Panc1 (cell line): ENCODE data around the gene C6orf163. TPM values are rescaled to one million over a fixed set of nuclear protein-coding genes. Genes with fewer than 3 reads are reported as not detected.
A peak's percentile ranks its signal among the peaks of the same experiment; 100 is the strongest.

Experiments used
- ATAC-seq: fragments of 200-7000 bp; cut with Tn5 transposase; 2 replicates; pipeline ENCODE4 v1.9.1; 2020; ENCODE audit warnings: mild to moderate bottlenecking, moderate library complexity
- BruUV-seq: library from RNA; stranded (reverse); fragments of 400-500 nt; replicated peaks from 2 replicates; lab custom pipeline; 2021; lab: Mats Ljungman, UMichigan
- CTCF ChIA-PET: fragments of 300-600 bp; sonication (Branson Sonifier 250); formaldehyde crosslinking; loops from one replicate; lab custom pipeline; 2022; ENCODE audit warnings: antibody characterized with exemption; lab: Charles Lee
- POLR2A ChIA-PET: fragments of 300-600 bp; sonication (Branson Sonifier 250); formaldehyde crosslinking; loops from one replicate; lab custom pipeline; 2022; ENCODE audit warnings: antibody characterized with exemption; lab: Charles Lee
- DNase-seq: peaks from one replicate; pipeline ENCODE4 v3.0.0-alpha.2; 2010; ENCODE audit warnings: low read depth, low spot score
- H3K27ac ChIP-seq: 2 replicates; pipeline ENCODE4 v1.5.1; 2011; ENCODE audit warnings: mild to moderate bottlenecking, low read length, inconsistent platforms
- H3K27me3 ChIP-seq: fragments of 200-500 bp; sonication (Bioruptor generic); 2 replicates; pipeline ENCODE4 v1.6.0; 2014; ENCODE audit warnings: low read length, inconsistent platforms; ENCODE audit not compliant: control insufficient read depth, insufficient read depth
- H3K36me3 ChIP-seq: fragments of 200-500 bp; sonication (Bioruptor generic); 2 replicates; pipeline ENCODE4 v1.5.1; 2014; ENCODE audit warnings: inconsistent platforms, mild to moderate bottlenecking, low read length, moderate library complexity; ENCODE audit not compliant: control insufficient read depth, insufficient read depth
- H3K4me1 ChIP-seq: 2 replicates; pipeline ENCODE4 v1.5.1; 2011; ENCODE audit warnings: inconsistent platforms, mild to moderate bottlenecking, low read length, moderate library complexity; ENCODE audit not compliant: control insufficient read depth, insufficient read depth
- H3K4me3 ChIP-seq, 2 experiments: 2 replicates each; pipeline ENCODE4 v1.5.1; 2011 to 2012; ENCODE audit warnings: low read depth in 2 of 2, low read length in 2 of 2, mild to moderate bottlenecking in 2 of 2, inconsistent platforms in 1 of 2, moderate library complexity in 1 of 2
- H3K9me3 ChIP-seq: fragments of 200-500 bp; sonication (Bioruptor generic); 2 replicates; pipeline ENCODE4 v1.5.1; 2014; ENCODE audit warnings: low read depth, mild to moderate bottlenecking, inconsistent platforms, low read length, moderate library complexity; ENCODE audit not compliant: control insufficient read depth, insufficient read depth
- POLR2AphosphoS5 ChIP-seq: IDR thresholded peaks from 2 replicates; pipeline ENCODE4 v1.6.1; 2012; ENCODE audit warnings: mild to moderate bottlenecking, low read depth, low read length, moderate library complexity
- SIN3A ChIP-seq: IDR thresholded peaks from 2 replicates; pipeline ENCODE4 v1.6.1; 2012; ENCODE audit warnings: low read depth, mild to moderate bottlenecking, low read length, moderate library complexity, borderline replicate concordance; ENCODE audit not compliant: insufficient read depth
- TCF7L2 ChIP-seq: IDR thresholded peaks from 2 replicates; pipeline ENCODE4 v1.6.1; 2011; ENCODE audit warnings: mild to moderate bottlenecking, low read depth, low read length, inconsistent platforms
- in situ Hi-C: cut with HindIII; loops from 2 replicates; pipeline ENCODE4 v1.10.0; 2016; ENCODE audit warnings: low sequenced_read_pairs, low pct_unique_long_range_greater_than_20kb
- intact Hi-C: fragments of 100-400 bp; cut with micrococcal nuclease; formaldehyde crosslinking; loops from one replicate; pipeline ENCODE4 v1.10.0; 2022; ENCODE audit not compliant: unreplicated experiment
- total RNA-seq: library from RNA; stranded (reverse); gene quantifications from one replicate; pipeline ENCODE4 v1.2.1, GENCODE V29; 2021; ENCODE audit not compliant: unreplicated experiment
- TF ChIP-seq, protein P1 (sequence below), 2 experiments: IDR thresholded peaks; 2 replicates each; pipeline ENCODE4 v1.6.1; 2011 to 2012; ENCODE audit warnings: low read depth in 2 of 2, control low read depth in 1 of 2, low read length in 1 of 2, mild to moderate bottlenecking in 1 of 2, moderate library complexity in 1 of 2; ENCODE audit not compliant: insufficient read depth in 1 of 2
- TF ChIP-seq, protein P2 (sequence below): fragments of 450-650 bp; IDR thresholded peaks from 2 replicates; pipeline ENCODE4 v1.5.1; 2017; ENCODE audit warnings: mild to moderate bottlenecking

C6orf163 gene
- total RNA-seq, 1 experiment from 2014 or later = 1.3 TPM

DNA sequence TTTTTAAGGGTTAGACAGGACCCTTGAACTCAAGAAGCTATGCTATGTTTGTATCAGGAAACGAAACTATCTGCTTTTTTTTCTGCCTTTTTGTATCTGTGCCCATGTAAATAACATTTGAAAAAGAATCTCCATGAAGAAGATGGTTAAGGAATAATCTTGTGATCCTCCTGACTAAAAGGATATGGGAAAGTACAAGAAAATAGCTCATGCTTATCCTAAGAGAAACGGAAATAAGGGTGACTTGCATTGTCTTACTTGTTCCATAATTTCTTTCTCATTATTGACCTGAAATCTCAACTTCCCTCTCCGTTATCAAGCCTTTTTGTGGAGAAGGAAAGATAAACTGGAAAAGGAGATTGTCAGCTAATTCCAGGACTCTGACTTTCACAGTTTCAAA, 57.2 kb downstream of the C6orf163 start:
- Histone ChIP-seq H3K27ac (no peak overlapping the region), H3K4me1 (peaks cover 3% of the 10 kb centered on the region; the same call in 1 of the 2 replicates), H3K9me3 (no peaks in the 10 kb centered on the region), H3K36me3 (no peaks in the 10 kb centered on the region), H3K27me3 (no peaks in the 10 kb centered on the region), H3K4me3 (no peak overlapping the region)
- in situ Hi-C loops (no loop called here), intact Hi-C loops (no loop called here)
- no peak for ATAC-seq
- POLR2A ChIA-PET = interaction anchor here (0.6 kb wide), 2 partner anchors 63 to 1154 kb away, joined by 4 to 8 read pairs; no protein-coding TSS in a partner anchor
- CTCF ChIA-PET = interaction anchor here (1.4 kb wide), 1 partner anchor 9 kb away, joined by 6 read pairs; no protein-coding TSS in a partner anchor
- no TSS peak for BruUV-seq
- no peak for DNase-seq
- TF ChIP-seq POLR2AphosphoS5 (no peak), SIN3A (no peak), TCF7L2 (no peak)
- TF ChIP-seq, protein P1, sequence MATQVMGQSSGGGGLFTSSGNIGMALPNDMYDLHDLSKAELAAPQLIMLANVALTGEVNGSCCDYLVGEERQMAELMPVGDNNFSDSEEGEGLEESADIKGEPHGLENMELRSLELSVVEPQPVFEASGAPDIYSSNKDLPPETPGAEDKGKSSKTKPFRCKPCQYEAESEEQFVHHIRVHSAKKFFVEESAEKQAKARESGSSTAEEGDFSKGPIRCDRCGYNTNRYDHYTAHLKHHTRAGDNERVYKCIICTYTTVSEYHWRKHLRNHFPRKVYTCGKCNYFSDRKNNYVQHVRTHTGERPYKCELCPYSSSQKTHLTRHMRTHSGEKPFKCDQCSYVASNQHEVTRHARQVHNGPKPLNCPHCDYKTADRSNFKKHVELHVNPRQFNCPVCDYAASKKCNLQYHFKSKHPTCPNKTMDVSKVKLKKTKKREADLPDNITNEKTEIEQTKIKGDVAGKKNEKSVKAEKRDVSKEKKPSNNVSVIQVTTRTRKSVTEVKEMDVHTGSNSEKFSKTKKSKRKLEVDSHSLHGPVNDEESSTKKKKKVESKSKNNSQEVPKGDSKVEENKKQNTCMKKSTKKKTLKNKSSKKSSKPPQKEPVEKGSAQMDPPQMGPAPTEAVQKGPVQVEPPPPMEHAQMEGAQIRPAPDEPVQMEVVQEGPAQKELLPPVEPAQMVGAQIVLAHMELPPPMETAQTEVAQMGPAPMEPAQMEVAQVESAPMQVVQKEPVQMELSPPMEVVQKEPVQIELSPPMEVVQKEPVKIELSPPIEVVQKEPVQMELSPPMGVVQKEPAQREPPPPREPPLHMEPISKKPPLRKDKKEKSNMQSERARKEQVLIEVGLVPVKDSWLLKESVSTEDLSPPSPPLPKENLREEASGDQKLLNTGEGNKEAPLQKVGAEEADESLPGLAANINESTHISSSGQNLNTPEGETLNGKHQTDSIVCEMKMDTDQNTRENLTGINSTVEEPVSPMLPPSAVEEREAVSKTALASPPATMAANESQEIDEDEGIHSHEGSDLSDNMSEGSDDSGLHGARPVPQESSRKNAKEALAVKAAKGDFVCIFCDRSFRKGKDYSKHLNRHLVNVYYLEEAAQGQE (IDR thresholded peaks at IDR 0.05; ENCODE audit: insufficient read depth in 1 of 2, low read depth in 2 of 2, low read length in 1 of 2) = no peak
- TF ChIP-seq, protein P2, sequence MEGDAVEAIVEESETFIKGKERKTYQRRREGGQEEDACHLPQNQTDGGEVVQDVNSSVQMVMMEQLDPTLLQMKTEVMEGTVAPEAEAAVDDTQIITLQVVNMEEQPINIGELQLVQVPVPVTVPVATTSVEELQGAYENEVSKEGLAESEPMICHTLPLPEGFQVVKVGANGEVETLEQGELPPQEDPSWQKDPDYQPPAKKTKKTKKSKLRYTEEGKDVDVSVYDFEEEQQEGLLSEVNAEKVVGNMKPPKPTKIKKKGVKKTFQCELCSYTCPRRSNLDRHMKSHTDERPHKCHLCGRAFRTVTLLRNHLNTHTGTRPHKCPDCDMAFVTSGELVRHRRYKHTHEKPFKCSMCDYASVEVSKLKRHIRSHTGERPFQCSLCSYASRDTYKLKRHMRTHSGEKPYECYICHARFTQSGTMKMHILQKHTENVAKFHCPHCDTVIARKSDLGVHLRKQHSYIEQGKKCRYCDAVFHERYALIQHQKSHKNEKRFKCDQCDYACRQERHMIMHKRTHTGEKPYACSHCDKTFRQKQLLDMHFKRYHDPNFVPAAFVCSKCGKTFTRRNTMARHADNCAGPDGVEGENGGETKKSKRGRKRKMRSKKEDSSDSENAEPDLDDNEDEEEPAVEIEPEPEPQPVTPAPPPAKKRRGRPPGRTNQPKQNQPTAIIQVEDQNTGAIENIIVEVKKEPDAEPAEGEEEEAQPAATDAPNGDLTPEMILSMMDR = no peak

DNA sequence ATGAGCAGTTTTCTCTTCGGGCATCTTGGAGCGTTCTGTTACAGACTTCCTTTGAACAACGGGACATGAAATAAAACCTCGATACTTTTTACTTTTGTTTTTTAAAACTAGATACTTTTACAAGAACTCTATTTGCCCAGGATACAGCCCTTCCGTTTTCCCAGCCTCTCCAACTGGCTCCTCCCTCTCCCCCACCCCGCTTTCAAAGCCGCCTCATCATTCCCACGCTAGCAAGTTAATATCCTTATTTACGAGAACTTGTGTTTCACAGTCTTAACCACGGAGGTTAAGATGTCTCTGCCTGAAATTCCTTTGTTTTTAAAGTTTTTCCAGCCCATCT, 62.9 kb downstream of the C6orf163 start:
- no peaks in the 10 kb centered on the region for H3K36me3 ChIP-seq
- H3K4me1 ChIP-seq = peaks cover 7% of the 10 kb centered on the region; the same call in 1 of the 2 replicates
- peak; percentile 25 for DNase-seq
- peak; percentile 72 for ATAC-seq
- no TSS peak for BruUV-seq
- CTCF ChIA-PET = no interaction called here
- no peak for TF ChIP-seq POLR2AphosphoS5
- TF ChIP-seq, protein P2 = no peak
- TF ChIP-seq TCF7L2 = no peak
- TF ChIP-seq, protein P1 (IDR thresholded peaks at IDR 0.05; ENCODE audit: insufficient read depth in 1 of 2, low read depth in 2 of 2, low read length in 1 of 2) = no peak
- no peak for TF ChIP-seq SIN3A
- peak overlapping the region; percentile 72 for H3K27ac ChIP-seq
- in situ Hi-C loops = no loop called here
- H3K9me3 ChIP-seq = no peaks in the 10 kb centered on the region
- peak overlapping the region; percentile 89 to 95 for H3K4me3 ChIP-seq
- intact Hi-C loops = loop anchor here (5.0 kb wide), 1 partner anchor 65 kb away; the partner anchor contains the start of gene SLC35A1
- no peaks in the 10 kb centered on the region for H3K27me3 ChIP-seq
- POLR2A ChIA-PET = no interaction called here
